ENCODE results near the gene DMRTC1.
"Not testable (repeated sequence)": the region's sequence is repeated elsewhere in the genome, so short reads cannot be mapped to it uniquely, and the experiment has no call there.

- TF ChIP-seq POLR2A (IDR thresholded peaks at IDR 0.05), result not testable (repeated sequence)
- TF ChIP-seq, protein P1, sequence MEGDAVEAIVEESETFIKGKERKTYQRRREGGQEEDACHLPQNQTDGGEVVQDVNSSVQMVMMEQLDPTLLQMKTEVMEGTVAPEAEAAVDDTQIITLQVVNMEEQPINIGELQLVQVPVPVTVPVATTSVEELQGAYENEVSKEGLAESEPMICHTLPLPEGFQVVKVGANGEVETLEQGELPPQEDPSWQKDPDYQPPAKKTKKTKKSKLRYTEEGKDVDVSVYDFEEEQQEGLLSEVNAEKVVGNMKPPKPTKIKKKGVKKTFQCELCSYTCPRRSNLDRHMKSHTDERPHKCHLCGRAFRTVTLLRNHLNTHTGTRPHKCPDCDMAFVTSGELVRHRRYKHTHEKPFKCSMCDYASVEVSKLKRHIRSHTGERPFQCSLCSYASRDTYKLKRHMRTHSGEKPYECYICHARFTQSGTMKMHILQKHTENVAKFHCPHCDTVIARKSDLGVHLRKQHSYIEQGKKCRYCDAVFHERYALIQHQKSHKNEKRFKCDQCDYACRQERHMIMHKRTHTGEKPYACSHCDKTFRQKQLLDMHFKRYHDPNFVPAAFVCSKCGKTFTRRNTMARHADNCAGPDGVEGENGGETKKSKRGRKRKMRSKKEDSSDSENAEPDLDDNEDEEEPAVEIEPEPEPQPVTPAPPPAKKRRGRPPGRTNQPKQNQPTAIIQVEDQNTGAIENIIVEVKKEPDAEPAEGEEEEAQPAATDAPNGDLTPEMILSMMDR (IDR thresholded peaks at IDR 0.05), result not testable (repeated sequence)
Measured at GRCh38 chrX:72959971-72960370, 16.3 kb upstream of the DMRTC1 start.

Data from transverse colon (tissue), 3 donors.